ENCODE measurements around the gene NRXN3.

The NRXN3 gene

DNA sequence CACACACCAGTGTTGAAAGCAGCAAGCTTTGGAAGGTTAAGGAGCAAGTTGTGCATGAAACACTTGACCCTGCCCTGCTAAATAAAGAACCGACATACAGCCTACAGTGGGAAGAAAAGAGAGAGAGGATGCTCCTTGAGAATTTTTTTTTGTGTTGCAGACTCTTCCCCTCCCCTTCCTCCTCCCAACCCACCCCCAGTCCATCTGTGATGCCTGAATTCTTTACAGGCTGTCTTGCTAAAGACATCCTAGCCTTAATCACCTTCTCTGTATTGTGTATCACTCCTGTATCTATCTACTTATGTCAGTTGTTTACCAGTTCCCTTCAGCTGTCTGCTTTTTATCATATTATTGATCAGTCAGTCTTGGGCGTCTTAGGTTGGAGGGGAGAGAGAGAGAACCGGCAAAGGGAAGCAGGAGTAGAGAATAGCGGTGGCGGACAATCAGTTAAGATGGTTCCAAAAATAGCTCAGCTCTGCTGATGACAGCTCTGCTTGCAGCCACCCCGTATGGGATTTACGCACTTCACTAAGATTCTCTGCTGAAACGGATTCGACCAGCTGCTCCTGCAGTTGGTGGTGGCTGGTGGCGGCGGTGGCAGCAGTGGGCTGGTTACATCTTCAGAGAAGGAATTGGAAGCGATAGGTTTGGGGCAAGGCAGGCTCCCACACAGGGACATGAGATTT, 664.7 kb downstream of the NRXN3 start:
- no peak for DNase-seq (ENCODE audit: low read depth)

DNA sequence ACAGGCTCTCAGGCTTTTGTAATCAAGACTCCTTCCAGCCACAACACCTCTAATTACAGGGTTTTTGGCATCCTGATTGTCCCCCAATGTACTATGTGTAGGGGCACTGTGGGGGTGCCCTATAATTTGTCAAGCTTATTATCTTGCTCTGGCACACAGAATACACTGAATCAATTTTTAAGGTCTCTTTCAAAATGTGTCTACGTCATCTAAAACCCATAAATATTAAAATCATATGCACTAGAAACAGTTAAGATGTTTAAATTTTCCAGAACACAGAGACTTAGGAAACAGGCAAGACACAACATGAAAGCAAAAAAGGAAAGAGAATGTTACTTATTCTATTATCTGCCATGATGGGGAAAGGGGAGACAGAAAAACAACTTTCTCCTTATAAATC, 665.7 kb downstream of the NRXN3 start:
- no peak for DNase-seq (ENCODE audit: low read depth)

DNA sequence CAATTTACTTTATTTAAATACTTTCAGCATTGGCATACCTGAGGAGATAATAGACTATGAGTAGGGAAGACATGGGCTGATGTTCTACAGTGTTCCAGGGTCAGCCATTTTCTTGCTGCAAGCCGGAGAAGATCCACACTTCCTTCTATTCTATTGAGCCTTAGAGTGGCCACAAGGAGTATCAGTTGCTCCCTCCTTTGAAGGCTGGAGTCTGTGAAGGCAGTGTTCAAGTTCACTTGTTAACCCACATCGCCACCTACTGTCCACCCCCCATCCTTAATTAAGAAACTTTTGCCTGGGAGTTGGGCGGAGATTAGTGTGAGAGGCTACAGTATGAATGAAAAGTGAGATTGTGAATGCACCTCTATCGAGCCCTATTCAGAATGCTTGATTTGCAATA, 666.6 kb downstream of the NRXN3 start:
- DNase-seq (ENCODE audit: low read depth), result no peak

DNA sequence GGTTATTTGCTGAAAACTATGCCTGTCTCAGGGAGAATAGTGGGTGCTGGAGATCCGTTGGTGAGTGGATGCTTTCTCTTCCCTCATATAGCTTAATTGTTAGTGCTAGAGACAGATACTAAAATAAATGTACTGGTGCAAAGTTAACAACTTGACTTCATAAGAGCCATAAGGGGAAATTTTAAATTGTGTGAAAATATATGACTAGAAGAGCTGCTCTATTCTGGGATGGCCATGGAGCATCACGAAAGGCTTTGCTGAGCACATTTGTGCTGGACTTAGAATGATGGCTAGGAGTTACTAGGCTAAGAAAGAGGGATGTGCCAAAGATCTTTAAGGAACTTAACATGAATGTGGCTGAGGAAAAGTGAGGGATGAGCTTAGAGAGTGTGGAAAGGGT, 668.8 kb downstream of the NRXN3 start:
- DNase-seq (ENCODE audit: low read depth), result no peak

DNA sequence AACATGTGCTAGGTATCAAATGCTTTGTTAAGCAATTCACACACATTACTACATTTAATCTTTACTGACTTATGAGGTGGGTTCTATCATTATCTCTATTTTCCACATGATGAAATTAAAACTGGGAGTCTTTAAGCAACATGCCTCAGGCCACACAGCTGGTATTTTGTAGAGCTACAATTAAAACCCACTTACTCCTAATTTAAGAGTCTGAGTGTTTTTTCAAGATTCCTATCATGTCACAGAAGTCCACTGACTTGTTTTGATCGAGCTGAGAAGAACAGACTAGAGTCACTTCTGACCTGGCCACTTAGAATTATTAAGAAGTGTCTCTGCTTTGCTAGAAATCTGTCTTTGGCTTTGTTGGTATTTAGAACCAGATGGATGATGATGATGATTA, 670.7 kb downstream of the NRXN3 start:
- DNase-seq (ENCODE audit: low read depth), result no peak

GRCh38 chr14:78847801-78848200, 677.6 kb downstream of the NRXN3 start:
- no peak for DNase-seq (ENCODE audit: low read depth)

GRCh38 chr14:78848234-78848820, 678.2 kb downstream of the NRXN3 start:
- no peak for DNase-seq (ENCODE audit: low read depth)

DNA sequence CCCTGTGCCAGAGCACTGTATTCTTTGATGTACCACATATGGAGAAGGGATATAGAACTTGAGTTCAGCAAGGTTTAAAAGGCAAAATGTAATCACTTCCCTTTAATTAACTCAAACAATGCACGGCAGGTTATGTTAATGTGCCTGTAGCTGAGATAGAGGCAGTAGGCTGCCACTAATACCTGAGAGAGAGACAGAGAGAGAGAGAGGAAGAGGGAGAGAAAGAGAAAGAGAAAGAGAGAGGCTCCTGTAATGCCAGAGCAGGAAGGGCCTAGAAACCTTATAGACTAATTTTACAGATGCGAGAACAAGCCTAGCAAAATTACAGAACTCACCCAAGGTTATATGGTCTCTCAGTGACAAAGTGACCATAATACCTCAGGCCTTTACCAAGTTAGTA, 679.8 kb downstream of the NRXN3 start:
- DNase-seq (ENCODE audit: low read depth), result no peak

GRCh38 chr14:78851189-78851588, 681.0 kb downstream of the NRXN3 start:
- DNase-seq (ENCODE audit: low read depth), result no peak

DNA sequence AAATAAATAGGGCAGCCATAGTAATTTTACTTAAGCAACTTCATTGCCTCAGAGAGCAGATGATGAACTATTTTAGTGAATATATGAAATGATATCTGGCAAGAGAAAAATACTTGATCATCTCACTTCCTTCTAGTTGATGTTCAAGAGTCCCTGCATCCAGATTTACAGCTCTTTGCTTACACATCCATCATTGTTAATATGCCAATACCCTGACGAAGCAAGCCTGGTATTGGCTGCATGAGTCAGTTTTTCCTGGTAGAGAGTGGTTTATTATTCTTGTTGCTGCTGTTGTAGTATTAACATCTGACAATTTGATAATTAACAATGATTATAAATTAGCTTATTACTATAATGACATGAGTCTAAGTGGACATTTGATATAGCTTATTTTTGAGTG, 681.9 kb downstream of the NRXN3 start:
- no peak for DNase-seq (ENCODE audit: low read depth)

DNA sequence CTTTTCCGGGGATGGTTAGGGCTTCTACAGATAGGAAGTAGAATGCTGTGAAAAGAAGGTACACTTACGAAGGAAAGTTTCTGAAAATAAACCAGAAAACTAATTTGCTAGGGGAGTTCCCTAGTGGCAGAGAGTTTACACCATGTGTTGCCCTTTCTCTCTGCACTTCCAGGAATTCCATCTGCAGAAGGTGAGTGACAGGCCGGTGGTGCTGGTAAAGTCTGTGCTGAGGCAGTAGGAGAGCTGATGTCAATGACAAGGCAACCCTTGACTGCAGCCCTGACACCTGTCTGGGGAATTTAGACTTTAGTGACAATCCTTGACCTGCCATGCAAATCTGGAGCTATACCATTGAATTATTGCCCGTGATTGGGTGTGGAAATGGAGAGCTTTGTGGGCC, 687.8 kb downstream of the NRXN3 start:
- no peak for DNase-seq (ENCODE audit: low read depth)

- no peak for DNase-seq (ENCODE audit: low read depth)
These were observed 693.0 kb downstream of the NRXN3 start for GRCh38 chr14:78863143-78863542.

GRCh38 chr14:78872837-78873236, 702.7 kb downstream of the NRXN3 start:
- no peak for DNase-seq (ENCODE audit: low read depth)

DNA sequence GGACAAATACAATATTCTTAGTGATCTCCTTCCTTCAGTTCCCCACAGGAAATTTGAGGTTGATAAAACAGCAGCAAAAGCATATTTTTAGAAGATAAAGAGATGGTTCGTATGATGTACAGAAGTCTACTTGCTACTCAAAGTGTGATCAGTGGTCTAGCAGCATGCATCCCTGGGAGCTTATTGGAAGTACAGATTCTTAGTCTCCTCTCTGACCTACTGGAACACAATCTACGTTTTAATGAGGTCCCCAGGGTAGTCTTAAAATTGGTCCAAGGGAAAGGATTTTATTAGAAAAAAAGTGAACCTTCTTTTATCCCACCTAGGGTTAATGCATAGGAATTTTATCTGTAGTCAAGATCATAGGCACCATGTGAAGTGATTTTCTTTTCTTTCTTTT, 703.4 kb downstream of the NRXN3 start:
- no peak for DNase-seq (ENCODE audit: low read depth)

- DNase-seq (ENCODE audit: low read depth), result no peak
These were observed 704.9 kb downstream of the NRXN3 start for GRCh38 chr14:78875049-78875448.

GRCh38 chr14:78885884-78886283, 715.7 kb downstream of the NRXN3 start:
- no peak for DNase-seq (ENCODE audit: low read depth)

DNA sequence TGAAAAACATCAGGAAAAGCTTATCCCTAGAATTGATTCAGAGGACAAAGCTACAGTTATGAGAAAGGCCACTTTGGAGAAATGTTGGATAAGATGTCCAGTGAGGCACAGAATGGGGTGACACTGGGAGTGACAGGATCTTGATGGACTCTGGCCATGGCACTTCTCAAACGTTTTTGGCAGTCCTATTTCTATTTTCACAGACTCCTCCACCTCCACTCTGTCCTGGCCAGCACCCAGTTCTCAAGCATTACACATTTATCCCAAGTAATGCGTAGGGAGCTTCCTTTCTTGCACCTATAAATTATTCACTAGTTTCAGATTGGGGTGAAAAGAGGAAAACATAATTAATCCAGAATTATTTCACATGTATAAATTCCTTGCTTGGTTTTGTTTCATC, 727.3 kb downstream of the NRXN3 start:
- DNase-seq (ENCODE audit: low read depth), result no peak

GRCh38 chr14:78902010-78902623, 731.9 kb downstream of the NRXN3 start:
- no peak for DNase-seq (ENCODE audit: low read depth)

DNA sequence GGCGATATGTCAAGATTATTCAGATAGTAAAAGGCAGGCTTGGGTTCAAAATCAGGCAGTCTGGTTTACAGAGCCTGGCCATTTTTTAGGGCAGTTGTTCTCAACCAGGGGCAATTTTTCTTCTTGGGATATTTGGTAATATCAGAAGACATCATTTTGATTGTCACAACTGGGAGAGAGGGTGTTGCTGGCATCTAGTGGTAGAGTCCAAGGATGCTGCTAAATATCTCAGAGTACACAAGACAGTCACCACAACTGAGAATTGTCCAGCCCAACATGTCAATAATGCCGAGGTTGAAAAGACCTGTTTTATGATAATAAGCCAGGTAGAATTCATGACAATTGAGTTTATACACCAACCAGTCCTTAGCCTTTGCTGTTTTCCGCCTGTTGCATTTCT, 733.9 kb downstream of the NRXN3 start:
- no peak for DNase-seq (ENCODE audit: low read depth)

DNA sequence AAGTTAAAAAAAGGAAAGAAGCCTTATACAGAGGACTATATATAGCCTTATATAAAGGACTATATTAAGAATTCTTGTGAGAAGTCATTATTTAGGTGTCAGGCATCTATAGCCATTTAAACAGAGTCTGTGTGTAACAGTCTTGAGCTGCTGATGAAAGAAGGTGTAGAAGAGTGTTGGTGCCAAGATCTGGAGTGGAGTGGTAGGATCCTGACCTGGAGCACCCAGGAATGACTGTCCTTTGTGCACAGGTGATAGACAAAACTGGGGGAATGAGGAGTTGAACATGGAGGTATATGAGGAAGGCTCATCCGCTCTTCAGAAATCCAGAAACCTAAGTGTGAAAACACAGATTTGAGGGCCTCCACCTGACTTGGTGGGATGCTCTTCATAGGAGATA, 747.3 kb downstream of the NRXN3 start:
- DNase-seq (ENCODE audit: low read depth), result no peak

- DNase-seq (ENCODE audit: low read depth), result no peak
These were observed 751.7 kb downstream of the NRXN3 start for GRCh38 chr14:78921856-78922255.

DNA sequence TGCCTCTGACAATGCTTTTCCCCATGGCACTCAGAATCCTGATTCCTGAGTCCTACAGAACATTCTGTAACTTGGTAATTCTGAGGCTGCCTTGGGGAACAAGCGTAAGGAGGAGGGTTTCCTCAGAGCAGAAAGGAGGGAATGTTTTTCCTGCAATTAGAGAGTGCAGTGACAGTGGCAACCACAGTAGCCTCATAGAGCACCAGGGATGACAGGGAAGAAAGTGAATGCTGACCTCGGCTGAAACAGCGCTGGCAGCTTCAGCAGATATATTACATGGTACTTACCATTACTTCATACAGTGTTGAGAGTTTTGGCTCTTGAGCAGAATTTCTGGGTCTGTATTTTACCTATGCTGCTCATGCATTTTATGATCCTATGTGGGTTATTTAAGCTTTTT, 757.1 kb downstream of the NRXN3 start:
- no peak for DNase-seq (ENCODE audit: low read depth)

GRCh38 chr14:78933166-78933565, 763.0 kb downstream of the NRXN3 start:
- DNase-seq (ENCODE audit: low read depth), result no peak
